Measurements from ENCODE around the gene RMRP.

Gene RMRP

DNA sequence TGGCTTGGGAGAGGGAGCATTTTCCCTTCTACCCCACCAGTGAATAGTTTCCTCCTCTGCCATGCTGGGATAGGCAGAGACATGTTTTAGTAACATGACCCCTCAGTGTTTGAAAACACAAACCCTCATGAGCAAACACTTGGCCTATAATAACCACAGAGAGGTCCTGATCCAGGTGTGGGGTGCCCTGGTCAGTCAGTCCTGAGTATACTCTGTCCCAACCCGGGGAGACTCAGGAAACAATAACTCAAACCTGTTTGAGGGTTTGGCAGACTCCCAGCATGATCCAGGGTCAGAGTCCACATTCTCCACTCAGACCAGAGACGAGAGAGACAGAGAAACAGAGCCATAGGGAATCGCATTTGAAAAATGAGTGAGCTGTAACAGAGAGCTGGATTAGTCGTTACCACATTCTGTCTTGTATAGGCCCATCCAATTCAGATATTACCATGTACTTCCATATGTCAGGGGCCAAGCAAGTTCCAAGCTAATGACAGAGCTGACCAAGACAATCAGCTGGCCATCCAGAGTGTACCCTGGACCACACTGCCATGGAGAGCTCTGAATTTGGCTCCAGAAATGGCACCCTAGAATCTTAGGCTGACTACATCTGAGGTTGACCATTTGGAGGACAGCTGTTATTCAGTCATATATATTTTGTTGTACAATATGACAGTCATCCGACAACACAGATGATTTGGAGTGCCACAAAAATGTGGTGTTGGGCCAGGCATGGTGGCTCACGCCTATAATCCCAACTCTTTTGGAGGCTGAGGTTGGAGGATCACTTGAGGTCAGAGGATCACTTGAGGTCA, 11.7 kb upstream of the RMRP start (continued):
- no peak for TF ChIP-seq HOXC10 (CRISPR knock-in tag; IDR thresholded peaks at IDR 0.05)

DNA sequence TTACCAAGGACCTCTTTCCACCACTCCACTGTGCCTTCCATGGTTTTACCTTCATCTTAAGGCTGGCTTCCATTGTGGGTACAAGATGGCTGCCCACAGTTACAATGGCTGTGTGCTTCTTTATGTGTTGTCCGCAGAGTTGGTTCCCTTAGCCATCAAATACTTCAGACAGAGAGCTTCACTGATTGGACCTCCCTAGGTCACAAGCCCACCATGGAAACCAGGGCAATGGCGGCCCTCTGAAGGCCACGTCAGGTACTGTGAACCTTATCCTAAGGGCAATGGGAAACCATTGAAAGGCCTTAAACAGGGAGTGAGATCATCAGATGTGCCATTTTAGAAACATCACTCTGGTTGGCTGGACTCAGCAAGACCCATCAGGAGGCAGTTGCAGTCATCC, 10.1 kb upstream of the RMRP start:
- H3K9me3 ChIP-seq (ENCODE audit: control insufficient read depth, insufficient read depth, low read depth, low read length) = no peaks in the 10 kb centered on the region
- ChIA-PET CTCF (interaction anchor here (14.5 kb wide), 1 partner anchor 26 kb away, joined by 157 read pairs; the partner anchor contains the start of gene TPM2), POLR2A (no interaction called here)
- no peak for TF ChIP-seq ZNF510 (tag by site-specific recombination; IDR thresholded peaks at IDR 0.05; ENCODE audit: insufficient replicate concordance)
- no peak for TF ChIP-seq KLF17 (tag by site-specific recombination; IDR thresholded peaks at IDR 0.05)
- TF ChIP-seq ZNF626 (tag by site-specific recombination; IDR thresholded peaks at IDR 0.05) = no peak
- TF ChIP-seq ZNF521 (tag by site-specific recombination; IDR thresholded peaks at IDR 0.05) = no peak
- no peak for TF ChIP-seq KLF16 (tag by site-specific recombination; IDR thresholded peaks at IDR 0.05)
- no peak for TF ChIP-seq ZNF148 (tag by site-specific recombination; IDR thresholded peaks at IDR 0.05; ENCODE audit: borderline replicate concordance)
- TF ChIP-seq ZNF585B (tag by site-specific recombination; IDR thresholded peaks at IDR 0.05) = no peak
- no peaks in the 10 kb centered on the region for H3K4me1 ChIP-seq (ENCODE audit: control insufficient read depth, insufficient read depth, low read length)
- H3K27ac ChIP-seq (ENCODE audit: extremely low read depth, low read depth, low read length) = no peak overlapping the region
- peaks cover 0 to 11% of the 10 kb centered on the region in 2 experiments; a peak in 1 of 3 replicates for H3K36me3 ChIP-seq (ENCODE audit: control insufficient read depth in 2 of 2, insufficient read depth in 1 of 2, low read length in 2 of 2)
- no peak overlapping the region for H3K4me3 ChIP-seq (ENCODE audit: low read depth, low read length)

GRCh38 chr9:35666549-35666948, 8.7 kb upstream of the RMRP start:
- no peaks in the 10 kb centered on the region for H3K9me3 ChIP-seq (ENCODE audit: control insufficient read depth, insufficient read depth, low read depth, low read length)
- H3K4me1 ChIP-seq (ENCODE audit: control insufficient read depth, insufficient read depth, low read length) = no peaks in the 10 kb centered on the region
- POLR2A ChIA-PET = interaction anchor here (2.0 kb wide), 1 partner anchor 17 kb away, joined by 8 read pairs; no protein-coding TSS in a partner anchor
- H3K4me3 ChIP-seq (ENCODE audit: low read depth, low read length) = no peak overlapping the region
- H3K27ac ChIP-seq (ENCODE audit: extremely low read depth, low read depth, low read length) = no peak overlapping the region
- H3K36me3 ChIP-seq (ENCODE audit: control insufficient read depth in 2 of 2, insufficient read depth in 1 of 2, low read length in 2 of 2) = peaks cover 1 to 25% of the 10 kb centered on the region in 2 experiments
- TF ChIP-seq ZNF843 (tag by site-specific recombination; IDR thresholded peaks at IDR 0.05) (no peak), ZNF274 (IDR thresholded peaks at IDR 0.05; ENCODE audit: low read length) (no peak), ZNF274 (tag by site-specific recombination; IDR thresholded peaks at IDR 0.05; ENCODE audit: borderline replicate concordance) (no peak), ZNF555 (tag by site-specific recombination; conservative IDR thresholded peaks at IDR 0.05) (no peak), ZNF791 (tag by site-specific recombination; IDR thresholded peaks at IDR 0.05) (no peak), ZBTB26 (tag by site-specific recombination; optimal IDR thresholded peaks at IDR 0.05) (no peak), ZNF223 (tag by site-specific recombination; IDR thresholded peaks at IDR 0.05) (no peak), ZNF654 (tag by site-specific recombination; IDR thresholded peaks at IDR 0.05; ENCODE audit: low read depth) (no peak), ZNF426 (tag by site-specific recombination; IDR thresholded peaks at IDR 0.05) (no peak), ZNF585B (tag by site-specific recombination; IDR thresholded peaks at IDR 0.05) (no peak), ZBTB48 (tag by site-specific recombination; IDR thresholded peaks at IDR 0.05) (no peak), TCF7L2 (IDR thresholded peaks at IDR 0.05; ENCODE audit: borderline replicate concordance, low read depth, low read length) (no peak)
- TF ChIP-seq, protein P1, sequence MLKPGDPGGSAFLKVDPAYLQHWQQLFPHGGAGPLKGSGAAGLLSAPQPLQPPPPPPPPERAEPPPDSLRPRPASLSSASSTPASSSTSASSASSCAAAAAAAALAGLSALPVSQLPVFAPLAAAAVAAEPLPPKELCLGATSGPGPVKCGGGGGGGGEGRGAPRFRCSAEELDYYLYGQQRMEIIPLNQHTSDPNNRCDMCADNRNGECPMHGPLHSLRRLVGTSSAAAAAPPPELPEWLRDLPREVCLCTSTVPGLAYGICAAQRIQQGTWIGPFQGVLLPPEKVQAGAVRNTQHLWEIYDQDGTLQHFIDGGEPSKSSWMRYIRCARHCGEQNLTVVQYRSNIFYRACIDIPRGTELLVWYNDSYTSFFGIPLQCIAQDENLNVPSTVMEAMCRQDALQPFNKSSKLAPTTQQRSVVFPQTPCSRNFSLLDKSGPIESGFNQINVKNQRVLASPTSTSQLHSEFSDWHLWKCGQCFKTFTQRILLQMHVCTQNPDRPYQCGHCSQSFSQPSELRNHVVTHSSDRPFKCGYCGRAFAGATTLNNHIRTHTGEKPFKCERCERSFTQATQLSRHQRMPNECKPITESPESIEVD (tag by site-specific recombination; IDR thresholded peaks at IDR 0.05) = no peak
- CTCF ChIA-PET = interaction anchor here (1.0 to 14.5 kb wide), 6 partner anchors 17 to 216 kb away, joined by 3 to 157 read pairs (median 5); partner anchors contain the start of gene TPM2

Measured in HEK293 (cell line).